Skeletal muscle tissue (tissue), 4 donors: ENCODE data around the gene MYO1D. TPM values are rescaled to one million over a fixed set of nuclear protein-coding genes. Genes with fewer than 3 reads are reported as not detected.
"Not testable (repeated sequence)": the region's sequence is repeated elsewhere in the genome, so short reads cannot be mapped to it uniquely, and the experiment has no call there.

Experiments
- H3K27ac ChIP-seq: one replicate; pipeline ENCODE4 v1.7.0; 2013; ENCODE audit warnings: mild to moderate bottlenecking, low read depth, low read length, inconsistent platforms
- H3K27me3 ChIP-seq, 3 donors: one replicate each; pipeline ENCODE4 v1.7.0; 2013; ENCODE audit warnings: low read length in 3 of 3; ENCODE audit not compliant: control insufficient read depth in 3 of 3, insufficient read depth in 3 of 3
- H3K36me3 ChIP-seq, 3 donors: one replicate each; pipeline ENCODE4 v1.7.0; 2013; ENCODE audit warnings: low read length in 3 of 3; ENCODE audit not compliant: control insufficient read depth in 3 of 3, insufficient read depth in 3 of 3
- H3K4me1 ChIP-seq, 3 donors: one replicate each; pipeline ENCODE4 v1.7.0; 2013; ENCODE audit warnings: low read length in 3 of 3, mild to moderate bottlenecking in 3 of 3; ENCODE audit not compliant: control insufficient read depth in 3 of 3, insufficient read depth in 3 of 3
- H3K4me3 ChIP-seq, 3 donors: one replicate each; pipeline ENCODE4 v1.7.0; 2013; ENCODE audit warnings: low read length in 3 of 3
- H3K9ac ChIP-seq, 3 donors: one replicate each; pipeline ENCODE4 v1.7.0; 2013; ENCODE audit warnings: low read length in 3 of 3, mild to moderate bottlenecking in 3 of 3, moderate library complexity in 2 of 3, low read depth in 1 of 3
- H3K9me3 ChIP-seq, 3 donors: one replicate each; pipeline ENCODE4 v1.7.0; 2013; ENCODE audit warnings: low read length in 3 of 3; ENCODE audit not compliant: control insufficient read depth in 3 of 3
- total RNA-seq: library from RNA; depleted of rRNA; stranded (reverse); fragments of >200 nt; gene quantifications from one replicate; pipeline ENCODE4 v1.2.3, GENCODE V29; 2014
- donor health status: Osteomylitis.

The MYO1D gene
- total RNA-seq, 1 donor from 2014 or later = 15.1 TPM

GRCh38 chr17:32463304-32463703 is 413.6 kb downstream of the MYO1D start:
- no peak overlapping the region for H3K4me3 ChIP-seq
- no peak overlapping the region for H3K9ac ChIP-seq
- H3K4me1 ChIP-seq = peaks cover 0 to 3% (median 0%) of the 10 kb centered on the region in 3 donors
- no peaks in the 10 kb centered on the region for H3K27me3 ChIP-seq
- H3K9me3 ChIP-seq = no peaks in the 10 kb centered on the region
- H3K36me3 ChIP-seq = peaks cover 19 to 64% (median 56%) of the 10 kb centered on the region in 3 donors
- H3K27ac ChIP-seq = no peak overlapping the region

- Histone ChIP-seq H3K4me1 (peaks cover 0 to 4% (median 0%) of the 10 kb centered on the region in 3 donors), H3K9ac (no peak overlapping the region), H3K4me3 (no peak overlapping the region), H3K27me3 (no peaks in the 10 kb centered on the region), H3K27ac (no peak overlapping the region), H3K36me3 (peaks cover 14 to 65% (median 57%) of the 10 kb centered on the region in 3 donors), H3K9me3 (no peaks in the 10 kb centered on the region)
Measured at GRCh38 chr17:32461853-32462617, 414.9 kb downstream of the MYO1D start.

GRCh38 chr17:32461498-32461852 is 415.4 kb downstream of the MYO1D start:
- Histone ChIP-seq H3K9me3 (no peaks in the 10 kb centered on the region), H3K27ac (no peak overlapping the region), H3K4me1 (peaks cover 0 to 4% (median 0%) of the 10 kb centered on the region in 3 donors), H3K36me3 (peaks cover 14 to 66% (median 53%) of the 10 kb centered on the region in 3 donors), H3K9ac (no peak overlapping the region), H3K4me3 (no peak overlapping the region), H3K27me3 (no peaks in the 10 kb centered on the region)

- no peak overlapping the region for H3K27ac ChIP-seq
- peaks cover 20 to 61% (median 52%) of the 10 kb centered on the region in 3 donors for H3K36me3 ChIP-seq
- peaks cover 0 to 4% (median 0%) of the 10 kb centered on the region in 3 donors for H3K4me1 ChIP-seq
- no peak overlapping the region for H3K9ac ChIP-seq
- H3K27me3 ChIP-seq = no peaks in the 10 kb centered on the region
- H3K4me3 ChIP-seq = no peak overlapping the region
- no peaks in the 10 kb centered on the region for H3K9me3 ChIP-seq
Measured at GRCh38 chr17:32460054-32460453, 416.9 kb downstream of the MYO1D start.

GRCh38 chr17:32458371-32458770 is 418.6 kb downstream of the MYO1D start:
- Histone ChIP-seq H3K9me3 (no peaks in the 10 kb centered on the region), H3K27me3 (no peaks in the 10 kb centered on the region), H3K36me3 (peaks cover 31 to 63% (median 56%) of the 10 kb centered on the region in 3 donors), H3K9ac (peak overlapping the region in 1 of 3 donors; percentile 34), H3K4me1 (peaks cover 0 to 6% (median 0%) of the 10 kb centered on the region in 3 donors), H3K27ac (no peak overlapping the region), H3K4me3 (no peak overlapping the region)

GRCh38 chr17:32453370-32453769 is 423.6 kb downstream of the MYO1D start:
- Histone ChIP-seq H3K9me3 (no peaks in the 10 kb centered on the region), H3K4me3 (no peak overlapping the region), H3K9ac (no peak overlapping the region), H3K27ac (no peak overlapping the region), H3K4me1 (peaks cover 0 to 4% (median 2%) of the 10 kb centered on the region in 3 donors), H3K36me3 (peaks cover 36 to 76% (median 66%) of the 10 kb centered on the region in 3 donors), H3K27me3 (no peaks in the 10 kb centered on the region)

GRCh38 chr17:32452281-32452680 is 424.6 kb downstream of the MYO1D start:
- Histone ChIP-seq H3K9ac (no peak overlapping the region), H3K4me3 (no peak overlapping the region), H3K4me1 (peaks cover 0 to 5% (median 2%) of the 10 kb centered on the region in 3 donors), H3K9me3 (no peaks in the 10 kb centered on the region), H3K27me3 (no peaks in the 10 kb centered on the region), H3K36me3 (peaks cover 39 to 73% (median 64%) of the 10 kb centered on the region in 3 donors), H3K27ac (no peak overlapping the region)

- no peaks in the 10 kb centered on the region for H3K9me3 ChIP-seq
- H3K4me3 ChIP-seq = no peak overlapping the region
- H3K27me3 ChIP-seq = no peaks in the 10 kb centered on the region
- no peak overlapping the region for H3K9ac ChIP-seq
- H3K4me1 ChIP-seq = peaks cover 2 to 8% (median 3%) of the 10 kb centered on the region in 3 donors
- H3K36me3 ChIP-seq = peaks cover 39 to 70% (median 66%) of the 10 kb centered on the region in 3 donors
- no peak overlapping the region for H3K27ac ChIP-seq
Measured at GRCh38 chr17:32451879-32452278, 425.0 kb downstream of the MYO1D start.

GRCh38 chr17:32450379-32450778 is 426.5 kb downstream of the MYO1D start:
- H3K9me3 ChIP-seq, H3K27me3 ChIP-seq, H3K4me3 ChIP-seq, H3K9ac ChIP-seq, H3K27ac ChIP-seq: not testable (repeated sequence)
- H3K4me1 ChIP-seq = peaks cover 16 to 21% (median 17%) of the 10 kb centered on the region in 3 donors
- H3K36me3 ChIP-seq = peaks cover 36 to 67% (median 65%) of the 10 kb centered on the region in 3 donors

- Histone ChIP-seq H3K36me3 (peaks cover 32 to 64% (median 61%) of the 10 kb centered on the region in 3 donors), H3K9ac (no peak overlapping the region), H3K4me3 (no peak overlapping the region), H3K9me3 (no peaks in the 10 kb centered on the region), H3K27me3 (no peaks in the 10 kb centered on the region), H3K27ac (no peak overlapping the region), H3K4me1 (peaks cover 16 to 21% (median 19%) of the 10 kb centered on the region in 3 donors)
Measured at GRCh38 chr17:32449963-32450362, 427.0 kb downstream of the MYO1D start.
